Esophagus muscularis mucosa (tissue), 4 donors: ENCODE results near the gene PCP2.

ENCODE experiments used
- CTCF ChIP-seq, 3 experiments: fragments of 200-600 bp in 2 of 3; fragments of 450-650 bp in 1 of 3; sonication (generic) in 2 of 3; IDR thresholded peaks; one replicate each; pipeline ENCODE4 v1.5.1; 2017 to 2019; ENCODE audit warnings: antibody characterized with exemption in 3 of 3, mild to moderate bottlenecking in 2 of 3, moderate library complexity in 1 of 3
- EP300 ChIP-seq: sonication (generic); formaldehyde crosslinking; IDR thresholded peaks from one replicate; pipeline ENCODE4 v1.6.1; 2017; ENCODE audit warnings: antibody characterized with exemption
- POLR2A ChIP-seq: fragments of 450-650 bp; IDR thresholded peaks from one replicate; pipeline ENCODE4 v1.6.1; 2017; ENCODE audit warnings: antibody characterized with exemption, moderate library complexity, mild to moderate bottlenecking, low read depth
- POLR2AphosphoS5 ChIP-seq, 2 donors: sonication (generic); formaldehyde crosslinking; IDR thresholded peaks; one replicate each; pipeline ENCODE4 v1.6.1; 2017; ENCODE audit warnings: antibody characterized with exemption in 2 of 2

- TF ChIP-seq POLR2A (no peak), CTCF (IDR thresholded peaks at IDR 0.05) (no peak), POLR2AphosphoS5 (IDR thresholded peaks at IDR 0.05) (no peak), EP300 (no peak)
Measured at GRCh38 chr19:7670150-7670783, 36.7 kb upstream of the PCP2 start.
